ENCODE results near the gene BNC2.
A peak's percentile ranks its signal among the peaks of the same experiment; 100 is the strongest.

BNC2 gene

GRCh38 chr9:16572005-16572734, 298.3 kb downstream of the BNC2 start:
- no peak overlapping the region for H3K27ac ChIP-seq (ENCODE audit: low read length)
- no peaks in the 10 kb centered on the region for H3K27me3 ChIP-seq (ENCODE audit: control insufficient read depth, insufficient read depth, low read length)
- H3K9me3 ChIP-seq (ENCODE audit: control insufficient read depth, low read depth, low read length), result no peaks in the 10 kb centered on the region
- peaks cover 35% of the 10 kb centered on the region for H3K4me1 ChIP-seq (ENCODE audit: control insufficient read depth, low read depth, low read length)
- no peaks in the 10 kb centered on the region for H3K36me3 ChIP-seq (ENCODE audit: control insufficient read depth, low read depth, low read length)
- no peak overlapping the region for H3K4me3 ChIP-seq (ENCODE audit: low read length)
- H3K9ac ChIP-seq (ENCODE audit: low read length), result peak overlapping the region; percentile 1

- Histone ChIP-seq H3K27me3 (ENCODE audit: control insufficient read depth, insufficient read depth, low read length) (no peaks in the 10 kb centered on the region), H3K4me3 (ENCODE audit: low read length) (no peak overlapping the region), H3K9ac (ENCODE audit: low read length) (no peak overlapping the region), H3K4me1 (ENCODE audit: control insufficient read depth, low read depth, low read length) (peaks cover 40% of the 10 kb centered on the region), H3K9me3 (ENCODE audit: control insufficient read depth, low read depth, low read length) (no peaks in the 10 kb centered on the region), H3K36me3 (ENCODE audit: control insufficient read depth, low read depth, low read length) (no peaks in the 10 kb centered on the region), H3K27ac (ENCODE audit: low read length) (no peak overlapping the region)
Observed at GRCh38 chr9:16571127-16571802, 299.2 kb downstream of the BNC2 start.

- H3K9ac ChIP-seq (ENCODE audit: low read length), result no peak overlapping the region
- no peaks in the 10 kb centered on the region for H3K9me3 ChIP-seq (ENCODE audit: control insufficient read depth, low read depth, low read length)
- no peak overlapping the region for H3K27ac ChIP-seq (ENCODE audit: low read length)
- H3K4me3 ChIP-seq (ENCODE audit: low read length), result no peak overlapping the region
- H3K36me3 ChIP-seq (ENCODE audit: control insufficient read depth, low read depth, low read length), result no peaks in the 10 kb centered on the region
- H3K4me1 ChIP-seq (ENCODE audit: control insufficient read depth, low read depth, low read length), result peaks cover 16% of the 10 kb centered on the region
- no peaks in the 10 kb centered on the region for H3K27me3 ChIP-seq (ENCODE audit: control insufficient read depth, insufficient read depth, low read length)
Observed at GRCh38 chr9:16563446-16563845, 307.0 kb downstream of the BNC2 start.

GRCh38 chr9:16561121-16561520, 309.3 kb downstream of the BNC2 start:
- no peak overlapping the region for H3K9ac ChIP-seq (ENCODE audit: low read length)
- H3K27ac ChIP-seq (ENCODE audit: low read length), result no peak overlapping the region
- no peaks in the 10 kb centered on the region for H3K9me3 ChIP-seq (ENCODE audit: control insufficient read depth, low read depth, low read length)
- no peak overlapping the region for H3K4me3 ChIP-seq (ENCODE audit: low read length)
- H3K27me3 ChIP-seq (ENCODE audit: control insufficient read depth, insufficient read depth, low read length), result no peaks in the 10 kb centered on the region
- H3K4me1 ChIP-seq (ENCODE audit: control insufficient read depth, low read depth, low read length), result no peaks in the 10 kb centered on the region
- H3K36me3 ChIP-seq (ENCODE audit: control insufficient read depth, low read depth, low read length), result no peaks in the 10 kb centered on the region

GRCh38 chr9:16559418-16560188, 310.9 kb downstream of the BNC2 start:
- Histone ChIP-seq H3K27me3 (ENCODE audit: control insufficient read depth, insufficient read depth, low read length) (no peaks in the 10 kb centered on the region), H3K4me3 (ENCODE audit: low read length) (no peak overlapping the region), H3K36me3 (ENCODE audit: control insufficient read depth, low read depth, low read length) (no peaks in the 10 kb centered on the region), H3K9me3 (ENCODE audit: control insufficient read depth, low read depth, low read length) (no peaks in the 10 kb centered on the region), H3K4me1 (ENCODE audit: control insufficient read depth, low read depth, low read length) (no peaks in the 10 kb centered on the region), H3K9ac (ENCODE audit: low read length) (no peak overlapping the region), H3K27ac (ENCODE audit: low read length) (no peak overlapping the region)

- H3K9ac ChIP-seq (ENCODE audit: low read length), result no peak overlapping the region
- H3K36me3 ChIP-seq (ENCODE audit: control insufficient read depth, low read depth, low read length), result peaks cover 16% of the 10 kb centered on the region
- H3K4me1 ChIP-seq (ENCODE audit: control insufficient read depth, low read depth, low read length), result no peaks in the 10 kb centered on the region
- H3K9me3 ChIP-seq (ENCODE audit: control insufficient read depth, low read depth, low read length), result no peaks in the 10 kb centered on the region
- no peak overlapping the region for H3K27ac ChIP-seq (ENCODE audit: low read length)
- H3K27me3 ChIP-seq (ENCODE audit: control insufficient read depth, insufficient read depth, low read length), result no peaks in the 10 kb centered on the region
- no peak overlapping the region for H3K4me3 ChIP-seq (ENCODE audit: low read length)
Observed at GRCh38 chr9:16555802-16556201, 314.7 kb downstream of the BNC2 start.

GRCh38 chr9:16553869-16554540, 316.5 kb downstream of the BNC2 start:
- no peak overlapping the region for H3K9ac ChIP-seq (ENCODE audit: low read length)
- H3K4me1 ChIP-seq (ENCODE audit: control insufficient read depth, low read depth, low read length), result no peaks in the 10 kb centered on the region
- H3K36me3 ChIP-seq (ENCODE audit: control insufficient read depth, low read depth, low read length), result peaks cover 16% of the 10 kb centered on the region
- no peak overlapping the region for H3K27ac ChIP-seq (ENCODE audit: low read length)
- no peaks in the 10 kb centered on the region for H3K27me3 ChIP-seq (ENCODE audit: control insufficient read depth, insufficient read depth, low read length)
- no peak overlapping the region for H3K4me3 ChIP-seq (ENCODE audit: low read length)
- no peaks in the 10 kb centered on the region for H3K9me3 ChIP-seq (ENCODE audit: control insufficient read depth, low read depth, low read length)

- Histone ChIP-seq H3K27me3 (ENCODE audit: control insufficient read depth, insufficient read depth, low read length) (no peaks in the 10 kb centered on the region), H3K9me3 (ENCODE audit: control insufficient read depth, low read depth, low read length) (no peaks in the 10 kb centered on the region), H3K36me3 (ENCODE audit: control insufficient read depth, low read depth, low read length) (peaks cover 16% of the 10 kb centered on the region), H3K9ac (ENCODE audit: low read length) (no peak overlapping the region), H3K4me1 (ENCODE audit: control insufficient read depth, low read depth, low read length) (no peaks in the 10 kb centered on the region), H3K4me3 (ENCODE audit: low read length) (no peak overlapping the region), H3K27ac (ENCODE audit: low read length) (no peak overlapping the region)
Observed at GRCh38 chr9:16552252-16552651, 318.2 kb downstream of the BNC2 start.

- H3K9ac ChIP-seq (ENCODE audit: low read length), result no peak overlapping the region
- no peak overlapping the region for H3K4me3 ChIP-seq (ENCODE audit: low read length)
- H3K36me3 ChIP-seq (ENCODE audit: control insufficient read depth, low read depth, low read length), result peaks cover 16% of the 10 kb centered on the region
- H3K9me3 ChIP-seq (ENCODE audit: control insufficient read depth, low read depth, low read length), result no peaks in the 10 kb centered on the region
- H3K27me3 ChIP-seq (ENCODE audit: control insufficient read depth, insufficient read depth, low read length), result no peaks in the 10 kb centered on the region
- H3K27ac ChIP-seq (ENCODE audit: low read length), result no peak overlapping the region
- no peaks in the 10 kb centered on the region for H3K4me1 ChIP-seq (ENCODE audit: control insufficient read depth, low read depth, low read length)
Observed at GRCh38 chr9:16551692-16552091, 318.8 kb downstream of the BNC2 start.

- no peak overlapping the region for H3K4me3 ChIP-seq (ENCODE audit: low read length)
- peaks cover 12% of the 10 kb centered on the region for H3K4me1 ChIP-seq (ENCODE audit: control insufficient read depth, low read depth, low read length)
- H3K9ac ChIP-seq (ENCODE audit: low read length), result no peak overlapping the region
- no peaks in the 10 kb centered on the region for H3K27me3 ChIP-seq (ENCODE audit: control insufficient read depth, insufficient read depth, low read length)
- H3K9me3 ChIP-seq (ENCODE audit: control insufficient read depth, low read depth, low read length), result no peaks in the 10 kb centered on the region
- no peaks in the 10 kb centered on the region for H3K36me3 ChIP-seq (ENCODE audit: control insufficient read depth, low read depth, low read length)
- H3K27ac ChIP-seq (ENCODE audit: low read length), result no peak overlapping the region
Observed at GRCh38 chr9:16545639-16546038, 324.8 kb downstream of the BNC2 start.

GRCh38 chr9:16544842-16545241, 325.6 kb downstream of the BNC2 start:
- Histone ChIP-seq H3K27ac (ENCODE audit: low read length) (no peak overlapping the region), H3K9ac (ENCODE audit: low read length) (no peak overlapping the region), H3K4me1 (ENCODE audit: control insufficient read depth, low read depth, low read length) (peaks cover 12% of the 10 kb centered on the region), H3K9me3 (ENCODE audit: control insufficient read depth, low read depth, low read length) (no peaks in the 10 kb centered on the region), H3K4me3 (ENCODE audit: low read length) (no peak overlapping the region), H3K27me3 (ENCODE audit: control insufficient read depth, insufficient read depth, low read length) (no peaks in the 10 kb centered on the region), H3K36me3 (ENCODE audit: control insufficient read depth, low read depth, low read length) (no peaks in the 10 kb centered on the region)
